Hematopoietic multipotent progenitor cell treated with erythropoietin and hydrocortisone succinate and interleukin-3 and kit ligand, for 15 days (in vitro differentiated cells): ENCODE data around the gene GDPD5.
A peak's percentile ranks its signal among the peaks of the same experiment; 100 is the strongest.

Experiments used
- DNase-seq: peaks from one replicate; pipeline ENCODE4 v3.0.0-alpha.2; 2015; ENCODE audit warnings: low spot score

Gene GDPD5

DNA sequence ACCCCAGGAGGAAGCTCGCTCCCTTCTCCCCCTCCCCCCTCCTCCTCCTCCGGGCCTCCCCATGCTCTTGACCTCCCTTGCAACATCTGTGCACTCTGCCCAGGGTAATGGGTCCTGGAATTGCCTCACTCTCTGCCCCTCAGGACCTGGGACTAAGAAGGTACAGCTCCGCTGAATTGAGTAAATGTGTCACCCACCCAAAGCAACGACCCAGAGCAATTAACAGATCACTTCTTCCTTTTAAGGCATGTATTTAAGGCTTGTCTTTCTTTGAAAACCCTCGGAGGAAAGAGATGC, 15.1 kb downstream of the GDPD5 start:
- no peak for DNase-seq

- DNase-seq, result no peak
Measured at GRCh38 chr11:75510004-75510722, 15.6 kb downstream of the GDPD5 start.

DNA sequence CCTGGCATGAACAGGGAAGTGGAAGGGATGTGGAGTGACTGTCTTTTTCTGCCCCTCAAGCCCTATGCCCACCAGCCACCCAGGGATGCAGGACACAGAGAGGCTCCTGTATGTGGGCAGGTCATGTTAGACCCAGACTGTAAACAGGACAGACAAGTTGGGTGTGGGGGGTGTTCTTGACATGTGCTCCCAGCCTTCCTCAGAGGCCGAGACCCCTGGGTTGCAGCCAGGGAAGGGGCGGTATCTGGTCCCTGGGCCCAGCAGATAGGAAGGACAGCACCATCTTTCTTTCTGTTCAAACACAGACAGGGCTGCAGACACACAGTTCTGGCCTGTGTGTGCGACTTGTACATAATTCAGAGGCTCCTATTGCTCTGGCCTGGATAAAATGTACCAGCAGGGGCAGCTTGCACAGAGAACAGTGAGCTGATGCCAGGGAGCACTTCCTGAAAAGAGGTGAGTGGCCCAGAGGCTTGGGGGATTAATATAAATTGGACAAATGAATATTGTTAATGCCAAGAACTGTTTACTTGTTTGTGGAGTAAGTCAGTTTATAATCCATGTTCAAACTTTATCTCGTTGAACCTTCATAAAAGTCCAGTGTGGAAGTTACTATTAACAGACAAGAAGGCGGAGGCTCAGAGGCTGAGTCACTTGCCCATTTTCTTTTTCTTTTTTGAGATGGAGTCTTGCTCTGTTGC, 16.6 kb downstream of the GDPD5 start:
- peak; percentile 63 for DNase-seq

DNA sequence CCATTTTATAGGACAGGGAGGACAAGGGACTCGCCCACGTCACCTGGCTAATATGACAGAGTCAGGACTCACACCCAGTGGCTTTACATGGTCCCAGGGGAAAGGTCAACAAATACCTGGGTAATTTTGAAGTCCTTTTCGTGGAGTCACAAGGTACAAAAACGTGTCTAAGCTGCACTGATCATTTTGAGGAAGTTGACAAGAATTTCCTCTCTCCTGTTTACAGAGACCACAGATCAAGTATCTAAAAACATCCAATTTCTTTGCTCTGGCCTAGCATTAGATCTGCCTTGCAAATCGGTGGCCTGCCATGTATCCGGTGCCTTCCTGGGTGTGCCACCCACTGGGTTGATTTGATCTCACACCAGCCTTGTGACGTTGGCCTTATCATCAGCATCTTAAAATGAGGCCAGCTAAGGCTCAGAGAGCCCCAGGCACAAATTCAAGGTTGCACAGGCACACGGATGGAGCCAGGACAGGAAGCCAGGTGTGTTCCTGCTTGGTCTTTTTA, 17.6 kb downstream of the GDPD5 start:
- DNase-seq, result peak; percentile 53

DNA sequence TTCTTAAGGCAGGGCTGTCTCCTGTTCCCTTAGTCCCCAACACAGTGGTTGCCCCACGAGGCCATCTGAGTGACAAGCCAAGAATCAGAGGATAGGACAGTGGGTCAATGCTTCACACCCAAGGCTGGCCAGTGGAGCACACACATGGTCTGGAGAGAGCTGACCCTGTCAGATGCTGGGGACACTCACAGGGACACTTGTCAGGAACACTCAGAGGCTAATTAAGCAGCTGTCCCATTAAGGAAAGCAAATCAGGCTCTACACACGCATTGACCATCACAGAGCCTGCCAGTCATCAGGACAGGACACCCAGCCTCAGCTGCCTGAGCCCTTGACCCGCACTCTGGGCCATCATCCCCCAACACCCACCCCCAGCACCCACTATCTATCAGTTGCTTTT, 18.2 kb downstream of the GDPD5 start:
- no peak for DNase-seq

DNA sequence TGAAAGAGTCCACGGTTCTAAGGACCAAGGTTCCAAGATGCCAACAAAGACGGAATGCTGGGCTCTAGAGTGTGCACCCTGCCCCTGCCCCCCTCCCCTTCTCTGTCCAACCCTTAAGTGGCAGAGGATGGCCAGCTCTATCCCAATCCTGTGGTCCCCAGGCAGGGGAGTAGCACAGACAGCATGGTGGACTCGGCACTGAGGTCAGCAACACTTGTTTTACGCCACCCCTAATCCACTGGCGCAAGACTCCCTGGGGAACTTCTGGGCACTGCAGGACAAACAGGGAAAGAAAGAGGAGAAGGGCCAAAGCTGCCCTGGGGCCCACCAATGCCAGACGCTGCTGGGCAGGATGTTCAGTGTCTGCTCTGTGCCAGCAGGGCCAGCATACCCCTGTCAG, 18.9 kb downstream of the GDPD5 start:
- DNase-seq, result no peak

GRCh38 chr11:75505916-75506692, 19.6 kb downstream of the GDPD5 start:
- DNase-seq, result peak; percentile 73

- DNase-seq, result no peak
Measured at GRCh38 chr11:75504501-75504900, 21.2 kb downstream of the GDPD5 start.

DNA sequence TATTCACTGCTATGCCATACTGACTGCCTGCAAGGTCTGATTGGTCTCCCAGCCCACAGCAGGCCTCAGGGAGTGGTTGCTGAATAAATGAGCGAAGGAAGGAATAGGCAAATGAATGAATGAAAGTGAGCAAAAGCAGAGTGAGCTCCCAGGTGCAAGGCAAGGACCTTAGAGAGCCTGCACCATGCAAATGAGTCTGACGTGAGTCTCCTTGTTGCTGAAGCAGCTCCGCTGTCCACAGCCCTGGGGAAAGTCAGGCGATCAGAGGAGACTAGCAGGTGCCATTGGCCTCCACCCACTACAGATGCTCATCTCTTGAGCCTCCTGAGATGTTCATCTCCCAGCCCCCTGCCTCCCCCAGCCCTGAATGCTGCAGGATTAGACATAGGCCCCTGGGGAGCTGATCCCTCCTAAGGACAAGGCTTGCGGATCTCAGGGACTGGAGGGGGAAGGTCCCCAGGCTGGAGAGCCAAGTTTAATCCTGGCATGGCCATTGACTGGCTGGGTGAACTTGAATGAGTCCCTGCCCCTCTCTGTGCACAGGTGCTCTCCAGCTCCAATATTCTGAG, 22.1 kb downstream of the GDPD5 start:
- DNase-seq, result no peak

DNA sequence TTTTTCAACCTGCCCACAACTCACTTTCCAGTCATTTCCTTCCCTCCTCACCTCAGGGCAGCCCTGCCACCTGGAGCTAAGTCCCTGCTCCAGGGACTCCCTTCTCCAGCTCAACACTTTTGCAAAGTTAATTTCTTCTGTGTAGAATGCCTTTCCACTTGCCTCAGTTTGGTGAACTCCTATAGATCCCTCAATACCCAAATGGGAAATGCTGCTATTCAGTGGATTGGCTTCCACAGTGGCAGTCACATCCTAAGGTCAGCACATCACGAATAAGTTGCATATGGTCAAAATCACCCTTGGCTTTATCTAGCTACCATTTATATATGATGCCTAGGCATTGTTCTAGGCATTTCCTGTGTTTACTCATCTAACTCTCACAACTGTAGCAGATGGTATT, 23.6 kb downstream of the GDPD5 start:
- DNase-seq, result no peak

GRCh38 chr11:75500742-75501141, 25.0 kb downstream of the GDPD5 start:
- no peak for DNase-seq

DNA sequence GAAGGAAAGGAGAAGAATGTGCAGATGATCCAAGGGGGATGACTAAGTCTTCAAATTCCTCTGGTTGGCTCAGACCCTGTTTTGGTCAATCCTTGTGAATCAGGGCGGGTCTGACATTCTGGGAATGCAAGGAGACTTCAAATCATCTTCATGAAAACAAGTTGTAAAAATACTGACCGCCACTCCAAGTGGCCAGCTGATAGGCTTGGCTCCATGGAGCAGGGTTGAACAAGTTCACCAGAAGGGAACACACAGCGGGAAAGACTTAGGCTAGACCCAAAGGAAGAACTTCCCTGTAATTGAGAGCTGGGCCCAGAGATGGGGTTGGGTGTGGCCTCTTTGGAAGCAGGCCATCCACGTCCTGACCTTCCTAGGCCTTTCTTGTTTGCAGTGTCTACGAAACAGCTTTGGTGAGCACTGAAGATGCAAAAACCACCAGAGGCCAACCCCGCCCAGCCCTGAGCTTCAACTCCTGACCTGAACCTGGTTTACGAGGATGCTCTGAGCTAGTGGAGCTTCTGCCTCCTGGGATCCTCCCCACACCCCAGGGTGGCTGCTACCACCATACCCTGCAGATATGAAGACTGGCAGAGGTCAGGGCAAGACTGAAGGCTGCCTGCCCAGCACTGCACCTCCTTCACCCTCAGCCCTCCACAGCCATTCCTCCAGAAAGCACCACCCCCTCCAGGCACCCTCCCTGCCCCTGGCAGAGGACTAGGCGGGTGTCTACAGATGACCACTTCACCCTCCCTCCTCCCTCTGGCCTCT, 26.1 kb downstream of the GDPD5 start:
- DNase-seq, result peak; percentile 48

- DNase-seq, result no peak
Measured at GRCh38 chr11:75498556-75499255, 27.0 kb downstream of the GDPD5 start.

- no peak for DNase-seq
Measured at GRCh38 chr11:75497788-75498409, 27.8 kb downstream of the GDPD5 start.

DNA sequence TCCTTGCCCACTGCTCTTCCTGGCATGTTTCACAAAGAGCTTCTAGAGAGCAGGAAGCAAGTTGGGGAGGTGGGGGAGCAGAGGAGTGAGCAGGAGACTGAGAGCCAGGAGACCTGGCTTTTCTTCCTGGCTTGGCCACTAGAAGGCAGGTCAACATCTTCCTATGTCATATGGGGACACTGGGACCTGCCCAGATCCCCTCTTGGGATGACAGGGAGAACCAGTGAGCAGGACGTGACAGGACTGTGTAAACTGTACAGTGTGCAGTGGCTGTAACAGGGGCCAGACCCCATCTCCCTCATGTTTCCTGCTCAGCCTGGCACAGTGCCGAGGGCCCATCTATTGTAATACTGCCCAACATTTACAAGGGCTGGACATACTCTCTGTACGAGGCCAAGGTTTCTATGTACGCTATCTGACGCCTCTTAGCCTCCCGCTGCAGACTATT, 29.4 kb downstream of the GDPD5 start:
- DNase-seq, result no peak

- DNase-seq, result no peak
Measured at GRCh38 chr11:75495749-75496304, 29.9 kb downstream of the GDPD5 start.

DNA sequence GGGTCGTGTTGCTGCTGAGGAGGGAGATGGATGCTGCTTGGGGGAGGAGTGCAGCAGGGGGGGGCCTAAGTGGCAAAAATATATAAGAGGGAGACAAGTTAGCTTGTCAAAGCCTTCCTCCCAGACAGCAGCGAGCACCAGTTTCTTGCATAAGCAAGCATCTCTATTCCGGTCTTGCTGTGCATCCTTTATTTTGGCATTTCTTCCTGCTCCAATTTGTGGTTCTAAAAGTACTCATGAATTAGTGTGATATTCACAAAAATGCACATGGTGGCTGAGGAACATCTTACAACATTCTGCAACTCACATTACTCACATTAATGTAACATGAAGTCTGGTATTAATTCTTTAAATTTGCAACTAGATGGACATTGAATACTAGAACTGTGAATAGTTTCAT, 32.1 kb downstream of the GDPD5 start:
- no peak for DNase-seq

- DNase-seq, result no peak
Measured at GRCh38 chr11:75492181-75492820, 33.4 kb downstream of the GDPD5 start.

DNA sequence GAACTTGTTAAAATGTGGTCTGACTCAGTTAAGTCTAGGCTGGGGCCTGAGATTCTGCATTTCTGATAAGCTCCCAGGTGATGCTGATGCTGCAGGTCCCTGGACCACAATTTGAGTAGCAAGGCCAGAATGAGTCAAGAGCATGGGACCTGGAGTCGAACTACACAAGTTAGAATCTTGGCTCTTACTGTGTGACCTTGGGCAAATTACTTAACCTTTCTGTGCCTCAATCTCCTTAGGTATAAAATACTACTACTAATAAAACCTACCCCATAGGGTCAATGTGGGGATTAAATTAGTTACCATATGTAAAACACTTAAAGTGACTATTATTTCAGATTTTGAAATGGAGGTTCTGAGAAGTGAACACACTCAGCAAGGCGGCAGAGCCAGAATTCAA, 34.3 kb downstream of the GDPD5 start:
- DNase-seq, result no peak
